Prostate gland (tissue), 2 donors: ENCODE results near the gene LCN15. TPM values are rescaled to one million over a fixed set of nuclear protein-coding genes. Genes with fewer than 3 reads are reported as not detected.

Experiments
- DNase-seq: peaks from one replicate; pipeline ENCODE4 v3.0.0-alpha.2; 2019; ENCODE audit warnings: low spot score
- H3K27ac ChIP-seq, 2 donors: fragments of 200-600 bp; sonication (generic); 2 replicates each; pipeline ENCODE4 v1.5.1; 2017 to 2019
- H3K27me3 ChIP-seq: fragments of 200-600 bp; sonication (generic); replicated peaks from 2 replicates; pipeline ENCODE4 v1.5.1; 2019; ENCODE audit not compliant: insufficient read depth
- H3K36me3 ChIP-seq, 2 donors: fragments of 200-600 bp; sonication (generic); 1 replicate in 1 of 2; 2 replicates in 1 of 2; pipeline versions ENCODE4 v1.5.1 to v1.8.1; 2017 to 2019
- H3K4me1 ChIP-seq: fragments of 200-600 bp; sonication (generic); replicated peaks from 2 replicates; pipeline ENCODE4 v1.5.1; 2019
- H3K4me3 ChIP-seq, 2 donors: fragments of 200-600 bp; sonication (generic); 2 replicates each; pipeline ENCODE4 v1.5.1; 2017 to 2019
- H3K9me3 ChIP-seq: fragments of 200-600 bp; sonication (generic); 2 replicates; pipeline ENCODE4 v1.5.1; 2017
- CTCF ChIP-seq, 4 experiments: fragments of 200-600 bp in 2 of 4; fragments of 450-650 bp in 2 of 4; sonication (generic) in 2 of 4; IDR thresholded peaks; 1 replicate in 3 of 4; 2 replicates in 1 of 4; pipeline ENCODE4 v1.5.1; 2016 to 2019; ENCODE audit warnings: antibody characterized with exemption in 4 of 4, mild to moderate bottlenecking in 2 of 4, moderate library complexity in 2 of 4
- POLR2A ChIP-seq: fragments of 450-650 bp; IDR thresholded peaks from one replicate; pipeline ENCODE4 v1.6.1; 2016; ENCODE audit warnings: antibody characterized with exemption, mild to moderate bottlenecking
- POLR2AphosphoS5 ChIP-seq: sonication (generic); formaldehyde crosslinking; IDR thresholded peaks from one replicate; pipeline ENCODE4 v1.6.1; 2017; ENCODE audit warnings: antibody characterized with exemption
- WGBS: methylation state at CpG from one replicate; pipeline ENCODE4 v1.1.5; 2018; 5-methylcytosine and 5-hydroxymethylcytosine counted together
- intact Hi-C: fragments of 100-400 bp; cut with DNase I; formaldehyde crosslinking; loops from one replicate; pipeline ENCODE4 v1.14.2; 2022
- total RNA-seq, 2 donors: library from RNA; depleted of rRNA; stranded (reverse); fragments of >200 nt; gene quantifications; one replicate each; pipeline ENCODE4 v1.1.0, GENCODE V29; 2016

Gene LCN15
- total RNA-seq, 2 donors from 2014 or later = 0.40 TPM; not detected in 1

GRCh38 chr9:136735812-136736480 is 28.4 kb downstream of the LCN15 start:
- no peaks in the 10 kb centered on the region for H3K36me3 ChIP-seq
- H3K9me3 ChIP-seq = no peaks in the 10 kb centered on the region
- intact Hi-C loops = no loop called here
- no peak for DNase-seq
- H3K27ac ChIP-seq = no peak overlapping the region
- no peak overlapping the region for H3K4me3 ChIP-seq
- no peak for TF ChIP-seq CTCF (IDR thresholded peaks at IDR 0.05)
- no peak for TF ChIP-seq POLR2A
- no peak for TF ChIP-seq POLR2AphosphoS5
- no peaks in the 10 kb centered on the region for H3K4me1 ChIP-seq
- 84% methylated on average over 21 of the region's 21 CpGs for whole genome bisulfite sequencing
- peaks cover 3% of the 10 kb centered on the region for H3K27me3 ChIP-seq

- TF ChIP-seq POLR2A (no peak), CTCF (IDR thresholded peaks at IDR 0.05) (no peak), POLR2AphosphoS5 (no peak)
- intact Hi-C loops = no loop called here
- WGBS = 88% methylated on average over 12 of the region's 12 CpGs
- no peak for DNase-seq
- no peaks in the 10 kb centered on the region for H3K9me3 ChIP-seq
- no peaks in the 10 kb centered on the region for H3K4me1 ChIP-seq
- peaks cover under 1% of the 10 kb centered on the region for H3K27me3 ChIP-seq
- H3K4me3 ChIP-seq = no peak overlapping the region
- H3K27ac ChIP-seq = no peak overlapping the region
- H3K36me3 ChIP-seq = no peaks in the 10 kb centered on the region
Observed at GRCh38 chr9:136734837-136735496, 29.4 kb downstream of the LCN15 start.

GRCh38 chr9:136733611-136734010 is 30.7 kb downstream of the LCN15 start:
- WGBS = 84% methylated on average over 12 of the region's 12 CpGs
- intact Hi-C loops = no loop called here
- H3K4me3 ChIP-seq = no peak overlapping the region
- no peak overlapping the region for H3K27ac ChIP-seq
- H3K36me3 ChIP-seq = no peaks in the 10 kb centered on the region
- peaks cover 6% of the 10 kb centered on the region for H3K4me1 ChIP-seq
- no peaks in the 10 kb centered on the region for H3K27me3 ChIP-seq
- no peaks in the 10 kb centered on the region for H3K9me3 ChIP-seq
- TF ChIP-seq POLR2A (no peak), POLR2AphosphoS5 (no peak), CTCF (IDR thresholded peaks at IDR 0.05) (no peak)
- no peak for DNase-seq

GRCh38 chr9:136732444-136733178 is 31.7 kb downstream of the LCN15 start:
- H3K27ac ChIP-seq = no peak overlapping the region
- no peaks in the 10 kb centered on the region for H3K27me3 ChIP-seq
- H3K4me1 ChIP-seq = peaks cover 7% of the 10 kb centered on the region
- intact Hi-C loops = no loop called here
- H3K9me3 ChIP-seq = no peaks in the 10 kb centered on the region
- H3K36me3 ChIP-seq = no peaks in the 10 kb centered on the region
- H3K4me3 ChIP-seq = no peak overlapping the region
- DNase-seq = no peak
- WGBS = 68% methylated on average over 16 of the region's 16 CpGs
- TF ChIP-seq POLR2AphosphoS5 (no peak), POLR2A (no peak), CTCF (IDR thresholded peaks at IDR 0.05) (no peak)
